ENCODE results near the gene GRIP2.

GRIP2 gene

GRCh38 chr3:14454639-14455310, 85.4 kb downstream of the GRIP2 start:
- Histone ChIP-seq H3K18ac (ENCODE audit: low read length) (no peak overlapping the region), H3K4ac (ENCODE audit: low read depth, low read length) (no peak overlapping the region), H3K27ac (ENCODE audit: low read depth, low read length) (no peak overlapping the region), H3K79me1 (ENCODE audit: low read length) (no peaks in the 10 kb centered on the region), H2AK5ac (ENCODE audit: low read length) (no peak overlapping the region), H4K8ac (ENCODE audit: low read depth, low read length) (no peak overlapping the region), H3K23ac (ENCODE audit: low read length) (no peak overlapping the region), H4K5ac (ENCODE audit: low read length) (no peak overlapping the region), H2BK5ac (ENCODE audit: low read length) (no peak overlapping the region), H3K4me2 (ENCODE audit: low read length) (no peak overlapping the region), H3K9ac (ENCODE audit: low read length) (no peak overlapping the region), H3K4me3 (ENCODE audit: low read length) (no peak overlapping the region), H2BK15ac (replicated peaks; ENCODE audit: low read depth) (no peak overlapping the region), H2BK120ac (ENCODE audit: low read depth, low read length) (no peak overlapping the region), H3K56ac (ENCODE audit: low read length) (no peak overlapping the region), H3K4me1 (ENCODE audit: control insufficient read depth, low read depth, low read length) (peaks cover 2% of the 10 kb centered on the region), H3K36me3 (ENCODE audit: control insufficient read depth, insufficient read depth, low read length) (peaks cover 15% of the 10 kb centered on the region), H3K79me2 (ENCODE audit: control insufficient read depth, insufficient read depth, low read length) (no peaks in the 10 kb centered on the region), H3K27me3 (ENCODE audit: insufficient read depth, low read length, poor library complexity) (no peaks in the 10 kb centered on the region)
- no peak for DNase-seq
- no CpG with 5 or more reads among the region's 8 CpGs for WGBS (ENCODE audit: extremely low coverage, insufficient coverage, low lambda C conversion rate)

- H3K27ac ChIP-seq (ENCODE audit: low read depth, low read length), result no peak overlapping the region
- H4K5ac ChIP-seq (ENCODE audit: low read length), result no peak overlapping the region
- H2BK5ac ChIP-seq (ENCODE audit: low read length), result no peak overlapping the region
- no peak overlapping the region for H3K4ac ChIP-seq (ENCODE audit: low read depth, low read length)
- WGBS (ENCODE audit: extremely low coverage, insufficient coverage, low lambda C conversion rate), result no CpG with 5 or more reads among the region's 23 CpGs
- DNase-seq, result no peak
- H2BK15ac ChIP-seq (replicated peaks; ENCODE audit: low read depth), result no peak overlapping the region
- H3K18ac ChIP-seq (ENCODE audit: low read length), result no peak overlapping the region
- no peak overlapping the region for H3K9ac ChIP-seq (ENCODE audit: low read length)
- no peaks in the 10 kb centered on the region for H3K79me2 ChIP-seq (ENCODE audit: control insufficient read depth, insufficient read depth, low read length)
- H3K79me1 ChIP-seq (ENCODE audit: low read length), result no peaks in the 10 kb centered on the region
- H3K36me3 ChIP-seq (ENCODE audit: control insufficient read depth, insufficient read depth, low read length), result peaks cover 15% of the 10 kb centered on the region
- H3K4me1 ChIP-seq (ENCODE audit: control insufficient read depth, low read depth, low read length), result peaks cover 2% of the 10 kb centered on the region
- H3K23ac ChIP-seq (ENCODE audit: low read length), result no peak overlapping the region
- H3K4me2 ChIP-seq (ENCODE audit: low read length), result no peak overlapping the region
- no peak overlapping the region for H3K56ac ChIP-seq (ENCODE audit: low read length)
- no peak overlapping the region for H2BK120ac ChIP-seq (ENCODE audit: low read depth, low read length)
- no peak overlapping the region for H4K8ac ChIP-seq (ENCODE audit: low read depth, low read length)
- no peaks in the 10 kb centered on the region for H3K27me3 ChIP-seq (ENCODE audit: insufficient read depth, low read length, poor library complexity)
- no peak overlapping the region for H3K4me3 ChIP-seq (ENCODE audit: low read length)
- no peak overlapping the region for H2AK5ac ChIP-seq (ENCODE audit: low read length)
Measured at GRCh38 chr3:14453876-14454638, 86.1 kb downstream of the GRIP2 start.

- Histone ChIP-seq H3K36me3 (ENCODE audit: control insufficient read depth, insufficient read depth, low read length) (peaks cover 15% of the 10 kb centered on the region), H3K79me2 (ENCODE audit: control insufficient read depth, insufficient read depth, low read length) (no peaks in the 10 kb centered on the region), H2AK5ac (ENCODE audit: low read length) (no peak overlapping the region), H3K27me3 (ENCODE audit: insufficient read depth, low read length, poor library complexity) (no peaks in the 10 kb centered on the region), H3K4me1 (ENCODE audit: control insufficient read depth, low read depth, low read length) (peaks cover 2% of the 10 kb centered on the region), H3K4me2 (ENCODE audit: low read length) (no peak overlapping the region), H3K18ac (ENCODE audit: low read length) (no peak overlapping the region), H3K79me1 (ENCODE audit: low read length) (no peaks in the 10 kb centered on the region), H4K5ac (ENCODE audit: low read length) (no peak overlapping the region), H3K56ac (ENCODE audit: low read length) (no peak overlapping the region), H3K4me3 (ENCODE audit: low read length) (no peak overlapping the region), H3K9ac (ENCODE audit: low read length) (no peak overlapping the region), H2BK15ac (replicated peaks; ENCODE audit: low read depth) (no peak overlapping the region), H2BK120ac (ENCODE audit: low read depth, low read length) (no peak overlapping the region), H4K8ac (ENCODE audit: low read depth, low read length) (no peak overlapping the region), H3K23ac (ENCODE audit: low read length) (no peak overlapping the region), H3K4ac (ENCODE audit: low read depth, low read length) (no peak overlapping the region), H3K27ac (ENCODE audit: low read depth, low read length) (no peak overlapping the region), H2BK5ac (ENCODE audit: low read length) (no peak overlapping the region)
- WGBS (ENCODE audit: extremely low coverage, insufficient coverage, low lambda C conversion rate), result no CpG with 5 or more reads among the region's 25 CpGs
- no peak for DNase-seq
Measured at GRCh38 chr3:14452740-14453710, 87.1 kb downstream of the GRIP2 start.

- H3K4me2 ChIP-seq (ENCODE audit: low read length), result no peak overlapping the region
- H3K9ac ChIP-seq (ENCODE audit: low read length), result no peak overlapping the region
- H3K23ac ChIP-seq (ENCODE audit: low read length), result no peak overlapping the region
- H3K79me1 ChIP-seq (ENCODE audit: low read length), result no peaks in the 10 kb centered on the region
- no peak overlapping the region for H4K5ac ChIP-seq (ENCODE audit: low read length)
- H2AK5ac ChIP-seq (ENCODE audit: low read length), result no peak overlapping the region
- H3K4me3 ChIP-seq (ENCODE audit: low read length), result no peak overlapping the region
- H2BK5ac ChIP-seq (ENCODE audit: low read length), result no peak overlapping the region
- H3K4ac ChIP-seq (ENCODE audit: low read depth, low read length), result no peak overlapping the region
- no peak overlapping the region for H2BK15ac ChIP-seq (replicated peaks; ENCODE audit: low read depth)
- no CpG with 5 or more reads among the region's 17 CpGs for WGBS (ENCODE audit: extremely low coverage, insufficient coverage, low lambda C conversion rate)
- no peak overlapping the region for H3K56ac ChIP-seq (ENCODE audit: low read length)
- no peak overlapping the region for H3K27ac ChIP-seq (ENCODE audit: low read depth, low read length)
- H3K79me2 ChIP-seq (ENCODE audit: control insufficient read depth, insufficient read depth, low read length), result no peaks in the 10 kb centered on the region
- no peaks in the 10 kb centered on the region for H3K4me1 ChIP-seq (ENCODE audit: control insufficient read depth, low read depth, low read length)
- no peak overlapping the region for H2BK120ac ChIP-seq (ENCODE audit: low read depth, low read length)
- no peak overlapping the region for H3K18ac ChIP-seq (ENCODE audit: low read length)
- H4K8ac ChIP-seq (ENCODE audit: low read depth, low read length), result no peak overlapping the region
- H3K27me3 ChIP-seq (ENCODE audit: insufficient read depth, low read length, poor library complexity), result no peaks in the 10 kb centered on the region
- peak; percentile 42 for DNase-seq
- peaks cover 22% of the 10 kb centered on the region for H3K36me3 ChIP-seq (ENCODE audit: control insufficient read depth, insufficient read depth, low read length)
Measured at GRCh38 chr3:14451844-14452739, 88.0 kb downstream of the GRIP2 start.

- no peak overlapping the region for H4K5ac ChIP-seq (ENCODE audit: low read length)
- no peak overlapping the region for H4K8ac ChIP-seq (ENCODE audit: low read depth, low read length)
- H3K27ac ChIP-seq (ENCODE audit: low read depth, low read length), result no peak overlapping the region
- H2BK5ac ChIP-seq (ENCODE audit: low read length), result no peak overlapping the region
- H3K23ac ChIP-seq (ENCODE audit: low read length), result no peak overlapping the region
- whole genome bisulfite sequencing (ENCODE audit: extremely low coverage, insufficient coverage, low lambda C conversion rate), result no CpG with 5 or more reads among the region's 5 CpGs
- H3K79me2 ChIP-seq (ENCODE audit: control insufficient read depth, insufficient read depth, low read length), result no peaks in the 10 kb centered on the region
- no peak overlapping the region for H2BK15ac ChIP-seq (replicated peaks; ENCODE audit: low read depth)
- H3K27me3 ChIP-seq (ENCODE audit: insufficient read depth, low read length, poor library complexity), result no peaks in the 10 kb centered on the region
- no peak overlapping the region for H3K4ac ChIP-seq (ENCODE audit: low read depth, low read length)
- H3K18ac ChIP-seq (ENCODE audit: low read length), result no peak overlapping the region
- no peak overlapping the region for H3K4me2 ChIP-seq (ENCODE audit: low read length)
- H2AK5ac ChIP-seq (ENCODE audit: low read length), result no peak overlapping the region
- peaks cover 25% of the 10 kb centered on the region for H3K36me3 ChIP-seq (ENCODE audit: control insufficient read depth, insufficient read depth, low read length)
- no peak for DNase-seq
- no peak overlapping the region for H3K56ac ChIP-seq (ENCODE audit: low read length)
- H3K4me3 ChIP-seq (ENCODE audit: low read length), result no peak overlapping the region
- H3K9ac ChIP-seq (ENCODE audit: low read length), result no peak overlapping the region
- H3K4me1 ChIP-seq (ENCODE audit: control insufficient read depth, low read depth, low read length), result no peaks in the 10 kb centered on the region
- no peak overlapping the region for H2BK120ac ChIP-seq (ENCODE audit: low read depth, low read length)
- no peaks in the 10 kb centered on the region for H3K79me1 ChIP-seq (ENCODE audit: low read length)
Measured at GRCh38 chr3:14450922-14451606, 89.1 kb downstream of the GRIP2 start.
